GM19452 (cell line): ENCODE measurements around the gene CLEC2A.
A peak's percentile ranks its signal among the peaks of the same experiment; 100 is the strongest.
"Not testable (repeated sequence)": the region's sequence is repeated elsewhere in the genome, so short reads cannot be mapped to it uniquely, and the experiment has no call there.

Source experiments
- ATAC-seq: cut with Tn5 transposase; IDR thresholded peaks from one replicate; pipeline ENCODE4 v1.9.1; 2021; ENCODE audit not compliant: unreplicated experiment

Gene CLEC2A

DNA sequence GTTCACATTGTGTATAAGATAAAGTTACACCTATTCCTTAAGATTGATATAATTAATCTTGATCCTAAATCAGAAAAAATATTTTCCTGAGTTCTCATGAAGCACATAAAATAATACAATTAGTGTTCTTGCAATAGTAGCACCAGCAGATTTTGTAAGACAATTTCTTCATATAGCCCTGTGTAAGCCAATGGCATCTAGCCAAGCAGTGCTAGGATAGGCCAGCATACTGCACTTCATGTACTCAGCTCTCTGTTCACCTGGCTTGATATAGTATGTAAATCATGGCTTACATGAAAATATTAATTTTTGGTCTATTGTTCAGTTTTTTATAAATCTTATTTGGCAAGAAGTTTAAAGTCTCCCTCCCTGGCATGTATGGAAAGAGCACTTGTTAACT lies 49.0 kb downstream of the CLEC2A start:
- ATAC-seq: no peak

DNA sequence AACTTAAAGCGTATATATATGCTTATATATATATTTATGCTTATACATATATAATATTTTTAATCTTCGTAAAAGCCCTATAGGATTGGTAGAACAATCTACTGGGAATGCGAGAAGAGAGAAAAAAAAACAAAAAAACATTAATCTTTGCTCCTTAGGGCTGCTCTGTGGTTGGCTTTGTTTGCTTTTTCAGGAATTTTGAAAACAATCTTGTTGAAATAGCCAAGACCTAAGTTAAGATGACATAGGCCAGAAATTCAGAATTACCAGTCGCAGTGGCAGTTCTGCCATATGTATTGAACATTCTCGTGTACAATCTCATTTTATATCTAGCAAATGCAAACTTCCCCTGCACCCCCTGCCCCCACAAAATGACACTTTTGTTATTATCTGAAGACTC lies 50.2 kb downstream of the CLEC2A start:
- no peak for ATAC-seq

DNA sequence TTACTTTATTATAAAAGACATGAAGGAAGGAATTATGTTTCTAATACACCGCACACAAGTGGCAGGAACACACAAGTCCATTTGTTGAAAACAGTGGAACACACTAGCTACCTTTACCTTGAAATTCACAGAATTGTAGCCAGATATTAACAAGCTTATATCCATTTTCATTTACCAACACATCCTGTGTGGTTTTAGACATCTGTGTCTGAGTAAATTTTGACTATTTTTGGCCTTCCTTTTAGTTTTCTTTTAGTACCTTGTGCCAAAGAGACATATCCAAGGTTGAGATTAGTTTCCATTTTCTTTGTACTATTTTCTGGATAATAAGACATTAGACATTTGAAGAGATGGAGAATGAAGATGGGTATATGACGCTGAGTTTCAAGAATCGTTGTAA lies 50.9 kb downstream of the CLEC2A start, which contains the start of gene KLRF2:
KLRF2 (plus strand) TSS at position 244 of the 400 bp plus-strand sequence; CDS start at position 351, 107 bp downstream.
- ATAC-seq: no peak

DNA sequence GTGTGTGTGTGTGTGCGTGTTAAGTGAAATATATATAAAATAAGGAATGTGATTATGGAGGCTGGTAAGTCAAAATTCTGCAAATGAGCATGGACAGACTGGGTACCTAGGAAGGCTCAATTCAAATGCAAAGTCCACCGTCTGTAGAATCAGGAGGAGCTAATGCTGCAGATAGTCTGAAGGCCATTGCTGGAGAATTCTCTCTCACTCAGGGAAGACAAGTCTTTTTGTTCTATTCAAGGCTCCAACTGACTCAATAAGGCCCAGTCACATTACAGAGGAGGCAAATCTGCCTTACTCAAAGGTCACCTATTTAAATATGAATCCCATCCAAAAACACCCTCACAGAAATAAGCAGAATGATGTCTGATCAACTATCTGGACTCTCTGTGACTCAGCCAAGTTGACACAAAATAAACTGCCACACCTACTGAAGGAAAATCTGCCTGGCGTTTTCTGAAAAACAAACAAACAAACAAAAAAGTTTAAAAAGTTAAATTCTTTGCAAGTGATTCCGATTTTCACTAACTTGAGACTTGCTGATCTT lies 51.6 kb downstream of the CLEC2A start:
- ATAC-seq: no peak

DNA sequence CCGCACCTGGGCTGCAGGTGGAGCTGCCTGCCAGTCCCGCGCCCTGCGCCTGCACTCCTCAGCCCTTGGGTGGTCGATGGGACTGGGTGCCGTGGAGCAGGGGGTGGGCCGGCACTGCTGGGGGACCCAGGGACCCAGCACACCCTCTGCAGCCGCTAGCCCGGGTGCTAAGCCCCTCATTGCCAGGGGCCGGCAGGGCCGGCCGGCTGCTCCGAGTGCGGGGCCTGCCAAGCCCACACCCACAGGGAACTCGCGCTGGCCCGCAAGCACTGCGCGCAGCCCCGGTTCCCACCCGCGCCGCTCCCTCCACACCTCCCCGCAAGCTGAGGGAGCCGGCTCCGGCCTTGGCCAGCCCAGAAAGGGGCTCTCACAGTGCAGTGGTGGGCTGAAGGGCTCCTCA lies 56.0 kb downstream of the CLEC2A start:
- not testable (repeated sequence) for ATAC-seq

DNA sequence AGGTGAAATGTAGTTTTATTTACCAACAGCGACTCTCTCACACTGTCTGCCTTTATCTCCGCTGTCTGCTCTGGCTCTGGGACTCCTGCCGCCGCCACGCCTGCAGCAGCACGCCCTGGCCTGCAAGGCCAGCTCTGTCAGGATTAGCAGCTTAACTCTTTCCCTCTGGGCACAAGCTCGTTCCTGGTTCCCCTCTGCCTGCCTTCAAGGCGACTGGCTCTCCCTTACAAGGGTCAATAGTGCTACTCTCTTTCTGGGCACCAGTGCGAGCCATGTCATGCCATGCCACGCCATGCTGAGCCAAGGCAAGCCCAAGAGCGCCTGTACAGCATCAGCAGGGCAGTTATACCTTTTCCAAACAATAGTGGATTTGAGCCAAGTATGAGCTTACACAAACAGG lies 59.4 kb downstream of the CLEC2A start:
- ATAC-seq: no peak

DNA sequence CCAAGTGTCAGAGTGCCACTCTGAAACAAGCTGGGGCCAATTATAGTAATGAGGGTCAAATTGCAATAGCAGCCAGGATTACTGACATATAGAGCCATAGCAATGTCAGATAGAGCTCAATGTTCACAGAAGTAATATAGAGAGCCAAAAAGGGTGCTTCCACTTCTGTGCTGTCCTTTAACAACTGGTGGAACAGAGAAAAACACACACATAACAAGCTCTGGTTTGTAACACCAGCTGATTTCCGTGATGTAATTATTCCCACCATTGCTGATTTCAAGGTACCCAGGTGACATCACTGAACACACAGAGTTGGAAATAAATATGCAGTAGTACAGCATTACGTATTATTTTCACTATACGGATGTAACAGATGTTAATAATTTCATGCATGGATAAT lies 60.0 kb downstream of the CLEC2A start:
- no peak for ATAC-seq

DNA sequence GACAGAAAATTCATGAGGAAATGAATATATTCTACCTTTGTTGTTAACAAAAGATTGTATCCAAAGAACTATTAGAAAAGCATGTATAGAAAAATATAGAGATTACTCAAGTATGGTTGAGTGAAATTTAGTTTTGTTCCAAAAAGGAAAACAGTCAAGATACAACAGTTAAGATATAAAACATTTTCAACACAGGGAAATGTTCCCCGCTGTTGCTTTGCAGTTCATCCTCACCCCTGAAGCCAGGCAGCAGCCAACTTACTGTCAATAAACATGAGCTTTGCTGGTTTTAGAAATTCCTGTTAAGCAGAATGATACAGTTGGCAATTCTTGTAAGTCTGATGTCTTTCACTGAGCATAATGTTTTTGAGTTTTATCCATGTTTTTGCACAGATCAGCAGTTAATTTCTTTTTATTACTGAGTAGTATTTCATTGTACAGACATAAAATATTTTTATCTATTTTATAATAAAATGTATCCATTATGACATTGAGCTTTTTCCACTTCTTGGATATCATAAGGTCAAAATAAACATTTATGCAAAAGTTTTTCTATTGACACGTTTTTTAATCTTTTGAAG lies 61.8 kb downstream of the CLEC2A start:
- ATAC-seq: no peak

DNA sequence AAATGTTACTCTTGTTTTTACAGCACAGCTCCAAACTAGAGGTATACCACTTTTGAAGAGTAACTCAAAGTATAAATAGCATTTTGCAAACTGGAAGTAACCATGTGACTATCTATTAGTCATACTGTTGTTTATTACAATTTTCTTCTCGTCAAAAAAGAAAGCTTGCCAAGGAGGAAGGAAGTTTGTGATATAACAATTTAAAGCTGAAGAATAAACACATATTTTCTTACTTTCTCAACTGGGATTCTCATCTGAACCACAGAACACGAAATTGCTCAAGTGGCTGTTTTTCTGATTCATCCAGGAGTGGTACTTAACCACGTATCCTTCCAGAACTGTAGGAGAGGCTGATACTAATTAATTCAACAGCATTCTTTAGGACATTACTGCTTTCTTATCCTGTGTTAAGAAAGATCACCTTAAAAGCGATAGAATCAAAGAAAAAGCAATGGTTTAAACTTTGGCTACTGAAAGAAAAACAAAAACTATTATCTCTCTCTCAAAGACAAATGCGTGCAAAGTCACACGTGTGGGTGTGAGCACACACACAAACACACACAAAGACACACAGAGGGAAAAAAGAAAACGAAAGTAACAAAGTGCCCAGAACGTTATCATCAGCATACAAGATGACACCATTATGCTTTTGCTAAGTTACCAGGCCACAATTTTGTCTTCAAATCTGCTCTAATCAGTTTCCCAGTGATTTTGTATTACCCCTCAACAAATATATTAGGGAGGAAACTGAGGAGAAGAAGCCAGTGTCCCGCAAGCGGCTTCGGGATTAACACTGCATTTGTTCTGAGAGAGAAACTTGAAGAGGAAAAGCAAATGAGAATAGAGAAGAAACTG lies 62.6 kb downstream of the CLEC2A start, which contains the start of gene CLEC2B:
CLEC2B (minus strand) TSS at position 48 of the 855 bp plus-strand sequence.
- peak; percentile 44 for ATAC-seq

DNA sequence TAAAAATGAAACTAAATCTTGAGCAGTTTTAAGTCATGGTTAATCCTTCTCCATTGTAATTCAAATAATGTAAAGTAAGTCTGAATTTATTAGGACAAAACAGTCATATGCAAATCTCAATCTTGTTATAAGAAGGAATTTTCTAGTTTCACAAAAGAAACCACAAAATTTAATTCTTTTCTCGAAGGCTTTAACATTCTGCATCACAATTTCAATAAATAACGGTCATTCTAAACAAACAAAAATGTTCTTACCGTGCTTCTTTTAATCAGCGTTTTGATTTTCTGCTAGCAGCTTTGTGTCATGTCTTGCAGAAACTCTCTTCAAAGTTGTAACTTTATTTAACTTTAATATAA lies 63.2 kb downstream of the CLEC2A start:
- no peak for ATAC-seq

DNA sequence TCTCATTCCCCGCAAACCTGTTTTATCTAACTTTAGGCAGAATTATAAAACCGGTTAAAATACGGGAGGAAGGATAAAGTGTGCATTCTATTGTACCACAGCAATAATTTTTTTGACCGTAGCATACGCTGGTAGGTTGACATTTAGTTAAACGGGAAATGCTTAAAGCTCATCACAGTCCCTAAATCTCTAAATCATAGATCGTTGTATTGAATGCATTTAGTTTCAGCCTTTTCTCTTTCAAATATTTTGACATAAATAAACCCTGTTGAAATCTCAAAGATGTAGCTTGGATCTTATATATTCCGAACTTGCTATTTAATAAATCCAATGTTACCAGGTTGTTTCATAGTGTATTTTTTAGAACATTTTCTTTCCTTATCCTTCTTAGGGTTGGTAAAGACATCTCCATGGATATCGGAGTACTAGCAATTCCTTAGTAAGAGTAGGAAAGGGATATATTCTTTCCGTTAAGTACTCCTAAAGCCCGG lies 63.8 kb downstream of the CLEC2A start:
- no peak for ATAC-seq

DNA sequence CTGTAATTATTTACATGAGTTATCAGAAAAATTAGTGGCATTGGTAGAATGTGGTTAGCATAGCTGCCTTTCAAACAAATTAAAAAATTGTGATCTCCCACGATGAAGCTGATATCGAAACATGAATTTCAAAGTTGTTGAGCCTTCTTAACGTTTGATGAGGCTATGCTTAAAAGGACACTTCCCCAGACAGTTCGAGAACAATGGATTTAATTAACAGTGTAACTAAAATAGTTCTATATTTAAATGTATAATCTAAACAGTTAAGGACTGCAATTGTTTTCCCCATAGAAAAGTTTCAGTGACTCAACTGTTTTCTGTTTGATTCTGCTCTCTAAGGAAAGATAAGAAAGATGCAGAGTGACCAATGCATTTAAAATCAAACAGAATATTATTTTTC lies 64.6 kb downstream of the CLEC2A start:
- ATAC-seq: no peak

DNA sequence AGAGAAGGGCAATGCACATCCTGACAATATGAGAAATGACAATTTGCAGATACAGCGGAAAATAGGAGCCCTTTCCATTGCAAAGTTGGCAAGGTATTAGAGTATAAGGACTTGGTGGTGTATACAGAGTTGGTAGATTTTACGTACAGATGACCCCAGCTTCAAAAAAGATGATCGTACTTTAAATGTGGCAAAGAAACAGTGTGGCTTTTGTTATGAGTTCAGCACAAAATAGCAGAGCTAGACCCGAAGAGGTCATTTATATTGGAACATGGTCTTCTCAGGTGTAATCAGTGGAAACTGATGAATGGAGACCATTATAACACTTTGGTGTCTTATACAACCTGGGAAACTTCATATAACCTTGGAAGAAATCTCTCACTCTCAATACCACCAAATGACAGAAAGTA lies 65.3 kb downstream of the CLEC2A start:
- ATAC-seq: no peak

DNA sequence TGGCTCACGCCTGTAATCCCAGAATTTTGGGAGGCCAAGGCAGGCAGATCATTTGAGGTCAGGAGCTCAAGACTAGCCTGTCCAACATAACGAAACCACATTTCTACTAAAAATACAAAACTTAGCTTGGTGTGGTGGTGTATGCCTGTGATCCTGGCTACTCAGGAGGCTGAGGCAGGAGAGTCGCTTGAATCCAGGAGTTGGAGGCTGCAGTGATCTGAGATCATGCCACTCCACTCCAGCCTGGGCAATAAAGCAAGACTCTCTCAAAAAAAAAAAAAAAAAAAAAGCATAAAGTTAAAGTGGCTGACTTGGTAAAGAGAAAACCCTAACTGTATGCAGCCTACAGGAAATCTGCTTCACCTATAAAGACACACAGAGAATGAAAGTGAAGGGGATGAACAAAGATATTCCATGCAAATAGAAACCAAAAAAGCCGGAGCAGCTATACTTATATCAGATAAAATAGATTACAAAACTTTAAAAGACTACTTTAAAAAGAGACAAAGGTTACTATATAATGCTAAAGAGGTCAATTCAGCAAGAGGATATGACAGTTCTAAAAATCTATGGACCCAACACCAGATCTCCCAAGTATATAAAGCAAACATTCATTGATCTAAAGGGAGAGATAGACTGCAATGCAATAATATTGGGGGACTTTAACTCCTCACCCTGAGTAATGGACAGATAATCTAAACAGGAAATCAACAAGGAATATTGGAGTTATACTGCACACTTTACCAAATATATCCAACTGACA lies 67.1 kb downstream of the CLEC2A start:
- no peak for ATAC-seq
